ENCODE measurements around the gene KCNAB1.

The KCNAB1 gene

DNA sequence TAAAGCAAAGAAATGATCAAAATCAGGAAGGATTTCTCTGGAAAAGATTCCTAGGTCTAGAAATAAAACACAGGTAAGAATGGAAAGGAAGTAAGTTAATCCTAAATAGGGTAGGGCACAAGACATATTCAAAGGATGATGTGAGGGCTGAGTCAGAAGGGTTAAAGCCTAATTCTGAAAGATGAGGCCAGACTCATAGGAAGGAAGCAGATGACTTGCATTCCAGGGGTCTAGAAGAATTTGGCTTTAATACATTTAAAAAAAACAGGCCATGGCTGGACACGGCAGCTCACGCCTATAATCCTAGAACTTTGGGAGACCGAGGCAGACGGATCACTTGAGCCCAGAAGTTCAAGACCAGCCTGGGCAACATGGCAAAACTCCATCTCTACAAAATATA lies 431.4 kb downstream of the KCNAB1 start:
- in situ Hi-C loops (cut with MboI; ENCODE audit: low sequenced_read_pairs), result loop anchor here (10.0 to 25.0 kb wide), 2 partner anchors 103 to 536 kb away; no protein-coding TSS in a partner anchor

DNA sequence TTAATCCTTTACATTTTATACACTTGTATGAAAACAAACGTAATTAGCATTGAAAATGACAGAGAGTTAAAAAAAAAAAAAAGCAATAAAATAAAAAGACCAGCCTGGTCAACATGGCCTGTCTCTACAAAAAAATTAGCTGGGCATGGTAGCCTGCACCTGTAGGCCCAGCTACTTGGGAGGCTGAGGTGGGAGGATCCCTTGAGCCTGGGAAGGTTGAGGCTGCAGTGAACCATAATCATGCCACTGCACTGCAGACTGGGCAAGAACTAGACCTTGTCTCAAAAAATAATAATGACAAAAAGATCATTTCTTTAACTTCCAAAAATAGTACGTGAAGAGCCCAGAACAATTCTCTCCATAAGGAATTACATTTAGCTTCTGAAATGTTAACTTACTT lies 432.6 kb downstream of the KCNAB1 start:
- in situ Hi-C loops (cut with MboI; ENCODE audit: low sequenced_read_pairs), result loop anchor here (10.0 to 25.0 kb wide), 2 partner anchors 102 to 534 kb away; no protein-coding TSS in a partner anchor

DNA sequence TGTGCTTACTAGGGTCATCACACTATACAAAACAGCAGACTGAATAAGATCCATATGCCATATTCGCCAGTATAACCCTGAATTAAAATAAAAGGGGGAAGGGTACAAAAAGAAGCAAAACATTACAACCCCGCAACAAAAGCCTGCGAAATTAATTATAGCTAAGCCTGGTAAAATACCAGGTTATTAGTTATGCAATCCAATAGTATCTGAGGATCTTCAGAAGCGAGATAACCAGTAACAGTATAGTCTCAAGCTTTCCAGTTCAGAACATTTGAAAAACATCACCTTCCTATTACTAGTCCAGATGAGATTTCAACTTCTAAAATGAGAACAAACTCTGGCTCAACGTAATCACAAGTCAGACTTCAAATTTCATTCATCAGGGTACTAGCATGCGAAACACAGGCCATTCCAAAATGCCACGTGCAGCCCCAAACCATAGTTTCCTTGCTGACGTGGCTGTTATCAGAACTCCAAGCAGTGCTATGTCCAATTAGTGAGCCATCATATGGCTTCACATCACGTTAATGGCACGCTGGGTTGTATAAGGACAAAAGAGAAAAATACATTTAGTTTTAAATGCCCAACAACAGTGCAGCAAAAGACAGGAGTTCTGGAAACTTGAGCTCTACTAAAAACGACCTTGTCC lies 433.5 kb downstream of the KCNAB1 start:
- in situ Hi-C loops (cut with MboI; ENCODE audit: low sequenced_read_pairs), result loop anchor here (10.0 to 25.0 kb wide), 2 partner anchors 101 to 533 kb away; no protein-coding TSS in a partner anchor

DNA sequence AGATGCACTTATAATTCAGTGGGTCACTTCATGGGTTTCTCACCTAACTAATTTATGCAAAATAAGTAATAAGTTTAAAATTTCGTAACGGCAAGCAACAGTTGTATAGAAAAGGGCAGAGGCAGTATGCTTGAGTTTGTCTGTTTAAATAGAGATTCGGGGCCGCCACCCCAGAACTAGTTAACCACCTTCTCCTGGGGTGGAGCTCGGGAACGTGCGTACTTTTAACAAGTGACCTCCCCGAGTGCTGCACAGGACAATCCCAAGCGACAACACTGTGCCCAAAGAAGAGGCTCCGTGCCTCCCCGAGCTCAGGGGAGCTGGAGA lies 434.1 kb downstream of the KCNAB1 start:
- in situ Hi-C loops (cut with MboI; ENCODE audit: low sequenced_read_pairs), result loop anchor here (10.0 to 25.0 kb wide), 2 partner anchors 100 to 533 kb away; no protein-coding TSS in a partner anchor

DNA sequence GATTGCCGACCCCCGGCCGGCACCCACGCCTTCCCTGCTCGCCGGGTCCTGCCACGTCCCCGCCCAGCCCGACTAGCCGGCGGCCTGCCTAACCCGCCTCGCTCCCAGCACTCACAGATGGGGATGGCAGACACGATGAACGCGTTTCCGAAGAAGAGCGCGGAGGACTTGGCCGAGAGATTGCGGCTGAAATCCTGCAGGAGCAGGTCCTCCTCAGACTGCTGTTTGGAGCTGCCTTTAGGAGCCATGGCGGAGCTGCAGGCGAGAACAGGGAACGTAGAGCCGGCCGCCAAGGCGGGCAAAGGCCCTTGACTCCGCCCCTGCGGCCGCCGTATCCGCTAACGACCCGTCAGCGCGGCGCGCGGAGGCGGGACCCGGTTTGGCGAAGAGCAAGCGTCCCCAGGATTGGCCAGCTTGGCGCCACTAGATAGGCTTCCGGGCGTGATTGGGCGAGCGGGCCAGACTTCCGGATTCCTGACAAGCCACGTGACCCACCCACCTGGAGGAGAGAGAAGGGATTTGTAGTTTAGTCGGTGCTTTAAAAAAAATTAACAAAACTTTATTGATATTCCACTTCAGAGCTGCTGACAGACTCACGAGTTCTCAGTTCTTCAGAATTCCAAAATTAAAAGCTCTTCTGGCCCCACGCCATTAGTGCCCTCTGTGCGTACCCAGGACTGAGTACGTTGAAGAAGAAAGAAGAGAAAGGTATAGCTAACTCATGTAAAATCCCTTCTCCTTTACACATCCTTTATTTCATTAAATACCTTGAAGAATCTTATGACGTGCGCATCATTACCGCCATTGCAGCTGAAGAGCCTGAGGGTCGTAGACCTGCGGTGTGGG lies 434.7 kb downstream of the KCNAB1 start, which contains the start of gene SSR3:
TSS of gene SSR3 (minus strand) at position 276 of the 846 bp plus-strand sequence. CDS start at position 248, 28 bp downstream.
- in situ Hi-C loops (cut with MboI; ENCODE audit: low sequenced_read_pairs), result loop anchor here (10.0 to 25.0 kb wide), 2 partner anchors 100 to 532 kb away; no protein-coding TSS in a partner anchor

DNA sequence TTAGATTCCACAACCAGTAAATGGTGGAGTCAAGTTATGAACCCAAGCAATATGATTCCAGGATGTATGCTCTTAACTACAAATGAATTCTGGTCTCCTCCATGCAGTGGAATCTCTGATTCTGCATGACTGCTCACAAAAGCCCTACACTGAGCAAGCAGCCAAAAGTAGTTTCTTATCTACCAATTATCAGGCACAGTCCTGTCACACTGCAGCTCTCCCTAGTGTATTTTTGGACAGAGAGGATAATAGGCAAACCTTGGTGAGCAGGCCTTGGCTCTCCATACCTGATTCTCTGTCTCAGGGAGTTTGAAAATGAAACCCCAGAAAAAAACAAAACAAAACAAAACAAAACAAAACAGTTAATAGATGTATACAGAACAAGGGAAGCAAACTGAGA lies 438.0 kb downstream of the KCNAB1 start:
- in situ Hi-C loops (cut with MboI; ENCODE audit: low sequenced_read_pairs), result loop anchor here (10.0 to 25.0 kb wide), 2 partner anchors 96 to 529 kb away; no protein-coding TSS in a partner anchor

DNA sequence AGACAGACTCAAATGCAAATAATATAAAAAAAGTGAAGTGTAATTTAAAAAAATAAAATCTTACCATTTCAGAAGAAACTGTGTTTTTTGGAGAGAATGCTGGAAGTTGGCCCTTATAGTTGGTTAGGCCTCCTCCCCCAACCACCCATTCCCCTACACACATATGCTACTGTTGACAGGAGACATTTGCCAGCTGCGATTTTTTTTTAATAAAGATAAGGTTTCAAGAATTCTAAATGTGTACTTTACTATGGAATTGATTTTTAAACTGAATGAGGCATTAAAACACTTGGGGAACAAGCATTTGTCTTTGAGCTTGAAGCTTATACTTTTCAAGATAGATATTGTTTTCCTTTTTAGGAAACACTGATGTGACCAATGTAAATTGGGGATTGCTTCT lies 438.9 kb downstream of the KCNAB1 start:
- in situ Hi-C loops (cut with MboI; ENCODE audit: low sequenced_read_pairs), result loop anchor here (10.0 to 25.0 kb wide), 2 partner anchors 95 to 528 kb away; no protein-coding TSS in a partner anchor

DNA sequence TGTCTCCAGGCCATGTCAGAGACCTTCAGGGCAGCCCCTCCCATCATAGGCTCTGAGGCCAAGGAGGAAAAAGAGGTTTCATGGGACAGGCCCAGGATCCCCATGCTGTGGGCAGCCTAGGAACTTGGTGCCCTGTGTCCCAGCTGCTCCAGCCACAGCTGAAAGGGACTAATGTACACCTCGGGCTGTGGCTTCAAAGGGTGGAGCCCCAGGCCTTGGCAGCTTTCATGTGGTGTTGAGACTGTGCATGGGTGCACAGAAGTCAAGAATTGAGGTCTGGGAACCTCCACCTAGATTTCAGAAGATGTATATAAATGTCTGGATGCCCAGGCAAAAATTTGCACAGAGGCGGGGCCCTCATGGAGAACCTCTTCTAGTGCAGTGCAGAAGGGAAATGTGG lies 441.2 kb downstream of the KCNAB1 start:
- in situ Hi-C loops (cut with MboI; ENCODE audit: low sequenced_read_pairs), result loop anchor here (25.0 kb wide), 1 partner anchor 526 kb away; no protein-coding TSS in a partner anchor

DNA sequence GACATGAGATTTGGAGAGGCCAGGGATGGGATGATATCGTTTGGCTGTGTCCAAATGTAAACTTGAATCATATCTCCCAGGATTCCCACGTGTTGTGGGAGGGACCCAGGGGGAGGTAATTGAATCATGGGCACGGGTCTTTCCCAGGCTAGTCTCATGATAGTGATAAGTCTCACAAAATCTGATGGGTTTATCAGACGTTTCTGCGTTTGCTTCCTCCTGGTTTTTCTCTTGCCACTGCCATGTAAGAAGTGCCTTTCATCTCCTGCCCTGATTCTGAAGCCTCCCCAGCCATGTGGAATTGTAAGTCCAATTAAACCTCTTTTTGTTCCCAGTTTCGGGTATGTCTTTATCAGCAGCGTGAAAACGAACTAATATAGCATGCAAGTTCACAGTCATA lies 442.1 kb downstream of the KCNAB1 start:
- in situ Hi-C loops (cut with MboI; ENCODE audit: low sequenced_read_pairs), result loop anchor here (25.0 kb wide), 1 partner anchor 525 kb away; no protein-coding TSS in a partner anchor

DNA sequence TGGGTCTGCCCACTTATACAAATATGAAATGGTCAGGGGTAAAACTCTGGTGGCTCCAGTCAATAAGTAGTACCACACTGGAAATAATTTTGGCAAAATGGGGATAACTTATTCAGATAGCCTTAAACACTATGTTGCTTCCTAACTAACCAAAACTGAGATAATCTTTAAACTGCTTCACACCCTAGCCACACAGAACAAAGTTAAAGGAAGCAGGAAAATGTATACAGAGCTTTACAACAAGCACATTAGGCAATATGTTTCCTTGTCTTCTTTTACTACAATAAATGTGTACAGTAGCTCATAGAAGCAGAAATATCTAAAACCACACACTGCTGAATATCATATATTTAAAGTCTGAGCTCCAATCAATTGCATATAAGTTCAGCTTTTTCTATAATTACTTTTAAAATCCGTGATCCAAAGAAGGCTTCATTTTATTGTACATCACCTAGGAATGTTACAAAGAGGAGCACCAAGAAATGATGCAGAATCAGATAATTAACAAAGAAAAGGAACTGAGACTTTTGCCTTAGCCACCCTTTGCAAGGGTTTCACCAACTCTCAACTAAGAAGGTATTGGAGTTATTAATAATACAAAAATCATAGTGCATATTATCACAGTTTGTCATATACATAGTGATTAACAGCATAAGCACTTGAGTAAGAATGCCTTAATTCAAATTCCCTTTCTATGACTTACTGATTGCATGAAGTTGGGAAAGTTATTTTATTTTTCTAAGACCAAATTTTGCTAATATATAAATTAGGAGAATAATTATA lies 443.7 kb downstream of the KCNAB1 start:
- in situ Hi-C loops (cut with MboI; ENCODE audit: low sequenced_read_pairs), result loop anchor here (25.0 kb wide), 1 partner anchor 523 kb away; no protein-coding TSS in a partner anchor

DNA sequence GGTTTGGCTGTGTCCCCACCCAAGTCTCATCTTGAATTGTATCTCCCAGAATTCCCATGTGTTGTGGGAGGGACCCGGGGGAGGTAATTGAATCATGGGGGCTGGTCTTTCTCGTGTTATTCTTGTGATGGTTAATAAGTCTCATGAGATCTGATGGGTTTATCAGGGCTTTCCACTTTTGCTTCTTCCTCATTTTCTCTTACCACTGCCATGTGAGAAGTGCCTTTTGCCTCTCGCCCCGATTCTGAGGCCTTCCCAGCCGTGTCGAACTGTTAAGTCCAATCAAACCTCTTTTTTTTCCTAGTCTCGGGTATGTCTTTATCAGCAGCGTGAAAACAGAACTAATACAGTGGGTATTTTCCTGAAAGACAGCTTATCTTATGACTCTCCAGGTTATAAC lies 448.6 kb downstream of the KCNAB1 start:
- in situ Hi-C loops (cut with MboI; ENCODE audit: low sequenced_read_pairs), result loop anchor here (25.0 kb wide), 1 partner anchor 518 kb away; no protein-coding TSS in a partner anchor

DNA sequence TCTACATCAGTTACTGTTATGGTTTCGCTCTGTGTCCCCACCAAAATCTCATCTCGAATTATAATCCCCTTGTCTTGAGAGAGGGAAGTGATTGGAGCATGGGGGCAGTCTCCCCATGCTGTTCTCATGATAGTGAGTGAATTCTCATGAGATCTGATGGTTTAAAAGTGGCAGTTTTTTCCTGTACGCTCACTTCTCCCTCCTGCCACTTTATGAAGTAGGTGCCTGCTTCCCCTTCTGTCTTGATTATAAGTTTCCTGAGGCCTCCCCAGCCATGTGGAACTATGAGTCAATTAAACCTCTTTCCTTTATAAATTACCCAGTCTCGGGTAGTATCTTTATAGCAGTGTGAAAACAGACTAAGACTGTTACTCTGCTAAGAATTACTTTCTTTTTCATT lies 449.5 kb downstream of the KCNAB1 start:
- in situ Hi-C loops (cut with MboI; ENCODE audit: low sequenced_read_pairs), result loop anchor here (25.0 kb wide), 1 partner anchor 517 kb away; no protein-coding TSS in a partner anchor

DNA sequence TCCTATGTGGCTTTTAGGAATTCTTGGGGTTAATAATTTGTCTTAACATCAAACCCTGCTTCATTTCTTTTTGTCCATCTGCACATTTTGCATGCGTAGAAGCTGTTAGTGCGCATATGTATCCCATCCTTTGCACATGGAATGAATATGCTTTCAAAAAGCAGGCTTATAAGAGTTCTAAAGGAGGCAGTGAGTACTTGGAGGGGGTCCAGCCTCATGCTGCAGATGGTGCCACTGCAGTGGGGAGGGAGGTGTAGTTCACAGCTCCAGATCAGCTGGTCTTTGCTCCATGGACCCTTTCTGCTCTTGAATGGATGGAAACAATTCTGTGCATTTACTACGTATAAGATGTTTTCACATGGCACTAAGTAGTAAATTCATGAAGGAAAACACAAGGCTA lies 455.3 kb downstream of the KCNAB1 start:
- in situ Hi-C loops (cut with MboI; ENCODE audit: low sequenced_read_pairs), result no loop called here

DNA sequence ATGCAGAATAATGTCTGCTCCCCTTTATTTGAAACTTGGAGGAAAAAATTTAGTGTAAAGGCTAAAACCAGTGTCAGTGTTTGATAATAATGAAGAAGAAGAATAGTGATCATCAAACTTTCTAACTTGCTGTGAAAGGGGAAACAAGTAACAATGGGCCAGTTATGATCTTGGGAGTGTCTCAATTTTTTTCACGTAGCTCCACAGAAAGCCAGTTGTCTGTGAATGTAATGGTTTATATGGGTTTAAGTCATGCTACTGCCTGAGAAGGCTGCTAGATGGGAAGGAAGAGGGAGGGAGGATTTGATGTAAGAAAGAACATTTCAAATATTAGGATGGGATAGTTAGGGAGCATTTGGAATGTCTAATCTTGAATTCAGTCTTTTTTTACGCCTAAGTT lies 455.7 kb downstream of the KCNAB1 start:
- in situ Hi-C loops (cut with MboI; ENCODE audit: low sequenced_read_pairs), result no loop called here

DNA sequence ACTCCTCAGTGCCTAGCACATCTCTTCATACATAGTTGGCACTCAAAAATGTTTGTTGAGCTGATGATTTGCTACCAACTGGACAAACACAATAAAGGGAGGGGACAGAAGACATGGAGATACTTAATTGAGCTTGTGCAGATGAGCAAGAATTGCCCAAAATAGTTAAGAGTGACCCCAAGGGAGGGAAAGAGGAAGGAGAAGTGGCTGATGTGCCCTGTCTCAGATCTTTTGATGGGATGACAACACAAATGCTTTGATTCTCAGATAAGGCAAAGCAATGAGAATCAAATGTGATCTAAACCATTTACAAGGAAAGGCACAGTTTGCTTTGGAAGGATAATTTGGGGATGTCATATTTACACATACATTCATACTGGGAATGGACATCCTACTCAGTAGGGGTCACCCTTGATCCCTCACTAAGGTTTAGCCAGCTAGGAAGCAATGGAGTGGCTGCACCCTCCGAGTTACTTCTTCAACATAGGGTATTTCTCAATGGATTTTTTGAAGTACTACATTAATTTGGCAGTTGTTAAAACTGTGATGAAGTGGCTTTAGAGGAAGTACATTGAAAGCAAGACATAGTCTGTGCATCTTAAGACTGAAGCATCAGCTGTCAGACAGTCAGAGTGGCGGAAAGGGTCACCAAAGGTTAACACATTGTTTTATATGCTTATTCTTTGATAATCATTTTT lies 456.4 kb downstream of the KCNAB1 start:
- in situ Hi-C loops (cut with MboI; ENCODE audit: low sequenced_read_pairs), result no loop called here

DNA sequence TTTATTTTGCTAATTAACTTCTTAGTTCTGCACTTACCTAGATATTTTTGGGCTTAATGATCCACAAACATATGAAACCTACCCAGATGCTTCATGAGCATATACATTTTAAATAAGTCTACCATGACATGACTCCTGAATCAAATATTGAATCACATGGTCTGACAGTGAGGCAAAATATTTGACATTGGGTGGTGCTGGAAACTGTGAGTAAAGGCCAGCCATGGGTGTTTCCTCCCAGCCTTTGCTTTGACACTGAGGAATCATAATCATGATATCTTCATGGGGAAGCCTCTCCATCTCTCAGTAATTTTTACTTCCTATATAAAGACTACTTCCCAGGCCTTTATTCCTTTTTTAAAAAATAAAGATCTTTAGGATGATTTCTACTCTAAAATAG lies 457.4 kb downstream of the KCNAB1 start:
- in situ Hi-C loops (cut with MboI; ENCODE audit: low sequenced_read_pairs), result no loop called here

DNA sequence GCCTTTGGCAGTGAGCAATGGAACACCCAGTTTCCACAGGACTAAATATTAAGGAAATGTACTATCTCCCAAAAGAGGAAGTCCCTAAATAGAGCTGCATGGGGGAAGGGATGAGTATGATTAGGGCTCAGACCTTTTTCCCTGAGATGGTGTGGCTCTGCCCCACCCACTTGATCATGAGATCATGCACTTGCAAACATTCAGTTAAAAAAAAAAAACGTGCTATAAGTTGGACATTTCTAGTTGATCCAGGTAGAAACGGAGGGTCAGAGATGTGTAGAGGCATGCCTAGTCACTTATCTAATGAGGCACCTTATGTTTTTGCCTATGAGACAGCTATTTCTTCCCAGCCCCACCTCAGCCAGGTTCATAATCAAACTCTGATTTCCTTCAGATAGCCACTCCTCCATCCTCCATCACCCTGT lies 459.1 kb downstream of the KCNAB1 start:
- in situ Hi-C loops (cut with MboI; ENCODE audit: low sequenced_read_pairs), result no loop called here

DNA sequence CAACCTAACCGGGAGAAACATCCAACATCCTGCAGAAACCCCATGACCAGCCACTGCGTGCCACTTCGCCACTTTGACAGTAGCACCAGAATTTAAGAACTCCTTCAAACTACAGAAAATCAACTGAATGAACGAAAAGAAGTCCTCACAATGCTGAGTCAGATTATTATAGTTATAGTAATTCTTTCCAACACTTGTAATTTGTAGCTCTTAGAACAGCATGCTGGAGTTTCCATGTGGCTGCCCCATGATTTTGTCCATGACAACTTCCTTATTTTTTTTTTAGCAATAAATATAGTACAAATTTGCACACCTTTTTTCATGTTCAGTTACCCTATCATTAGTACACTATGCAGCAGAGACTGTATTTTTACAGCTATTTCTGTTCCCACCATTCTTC lies 460.7 kb downstream of the KCNAB1 start:
- in situ Hi-C loops (cut with MboI; ENCODE audit: low sequenced_read_pairs), result no loop called here

DNA sequence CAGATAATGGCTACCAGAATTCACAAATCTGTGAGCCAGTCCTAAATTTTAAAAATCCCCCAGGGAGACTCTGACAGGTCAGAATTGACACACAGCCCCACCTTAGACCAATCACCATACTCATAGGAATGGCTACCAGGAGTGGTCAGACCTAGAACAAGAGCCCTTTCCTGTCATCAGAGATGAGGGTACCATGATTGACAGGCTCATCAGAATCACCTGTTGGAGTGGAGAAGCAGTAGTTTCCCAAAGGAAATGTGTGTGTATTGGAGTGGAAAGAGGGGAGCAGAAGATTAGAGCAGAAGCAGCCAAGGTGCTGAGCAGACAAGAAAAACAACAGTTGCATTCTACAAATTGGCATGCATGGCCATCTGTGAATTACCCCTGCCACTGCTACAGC lies 461.6 kb downstream of the KCNAB1 start:
- in situ Hi-C loops (cut with MboI; ENCODE audit: low sequenced_read_pairs), result no loop called here

Measured in HL-60/S4 treated with retinoic acid at 250 ng/mL for 4 days and 3 days (cell line).